Mammary epithelial cell (primary cell): ENCODE data around the gene MTMR12.

Source experiments
- CTCF ChIP-seq, 2 donors: IDR thresholded peaks in 1 of 2; conservative IDR thresholded peaks in 1 of 2; 2 replicates each; pipeline ENCODE4 v1.5.1; 2011 to 2012; ENCODE audit warnings: inconsistent platforms in 2 of 2, low read length in 2 of 2, mild to moderate bottlenecking in 2 of 2, control low read depth in 1 of 2, low read depth in 1 of 2; ENCODE audit not compliant: insufficient read depth in 1 of 2; ENCODE audit errors: extremely low read depth in 1 of 2
- EZH2 ChIP-seq: IDR thresholded peaks from 2 replicates; pipeline ENCODE4 v1.6.1; 2012; ENCODE audit warnings: low read length, inconsistent platforms, borderline replicate concordance

DNA sequence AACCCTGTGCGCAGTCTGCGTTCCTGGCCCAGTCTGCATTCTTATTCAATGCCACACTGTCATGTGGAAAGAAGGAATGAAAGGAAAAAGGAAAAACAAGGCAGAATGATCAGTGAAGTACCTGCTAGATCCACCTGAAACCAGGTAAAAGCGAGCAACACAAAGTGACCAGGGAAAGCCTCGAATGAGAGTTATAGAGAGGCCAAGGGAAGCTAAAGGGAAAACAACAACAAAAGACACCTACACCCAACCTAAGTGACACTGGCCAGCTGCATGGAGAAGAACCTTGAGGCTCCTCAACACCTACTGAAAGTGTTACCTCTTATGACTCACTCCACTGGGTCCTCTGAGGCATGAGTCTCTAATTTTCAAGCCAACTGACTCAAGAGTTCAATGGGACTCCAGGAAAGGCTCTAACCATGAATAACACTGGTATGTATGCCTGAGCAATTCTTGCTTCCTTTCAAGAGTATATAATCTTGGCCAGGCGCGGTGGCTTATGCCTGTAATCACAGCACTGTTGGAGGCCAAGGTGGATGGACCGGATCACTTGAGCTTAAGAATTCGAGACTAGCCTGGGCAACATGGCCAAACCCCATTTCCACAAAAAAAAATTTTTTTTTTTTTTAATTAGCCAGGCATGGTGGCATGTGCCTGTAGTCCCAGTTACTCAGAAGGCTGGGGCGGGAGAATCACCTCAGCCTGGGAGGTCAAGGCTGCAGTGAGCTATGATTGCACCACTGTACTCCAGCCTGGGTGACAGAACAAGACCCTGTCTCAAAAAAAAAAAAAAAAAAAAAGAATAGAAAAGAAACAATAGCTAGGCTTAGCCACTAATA is 29.0 kb downstream of the MTMR12 start:
- no peak for TF ChIP-seq CTCF (conservative IDR thresholded peaks at IDR 0.05 in 1 of 2, IDR thresholded peaks at IDR 0.05 in 1 of 2; ENCODE audit: extremely low read depth in 1 of 2, insufficient read depth in 1 of 2, low read depth in 1 of 2, low read length in 2 of 2)
- no peak for TF ChIP-seq EZH2
